H1 (cell line): ENCODE data around the gene ITGB4. TPM values are rescaled to one million over a fixed set of nuclear protein-coding genes. Genes with fewer than 3 reads are reported as not detected.

Experiments
- CHD2 ChIP-seq: IDR thresholded peaks from 2 replicates; pipeline ENCODE4 v1.6.1; 2012; ENCODE audit warnings: low read length, improper control_type of control experiment
- polyA plus RNA-seq, 7 experiments: library from polyadenylated mRNA; depleted of rRNA in 3 of 7; stranded (reverse) in 5 of 7; unstranded in 2 of 7; fragments of >200 nt in 5 of 7; fragments of 200-250 nt in 2 of 7; gene quantifications; 1 replicate in 5 of 7; 2 replicates in 1 of 7; 4 replicates in 1 of 7; pipeline versions ENCODE4 v1.2.1 to v1.2.3, GENCODE V29; 2011 to 2013; ENCODE audit warnings: missing spikeins in 2 of 7, mixed read lengths in 2 of 7
- total RNA-seq: library from RNA; stranded (reverse); fragmentation: NEBNext Ultra II Directional; extraction: Animal tissue kit (Norgen Biotek cat#: 25700); gene quantifications from 2 replicates; pipeline ENCODE4 v1.2.1, GENCODE V29; 2021

Gene ITGB4
- total and polyA plus RNA-seq, 2 of the 8 experiments (the other 6 are each of a cell fraction or from before 2014, with no cell fraction given) = 5.2 to 5.6 TPM

- 0 out of 2 replicates have a peak, but pooled peaks have one; percentile 18 for TF ChIP-seq CHD2
Measured at GRCh38 chr17:75778861-75779249, 57.6 kb downstream of the ITGB4 start (continued).
